ENCODE results near the gene RARB. TPM values are rescaled to one million over a fixed set of nuclear protein-coding genes. Genes with fewer than 3 reads are reported as not detected.
A peak's percentile ranks its signal among the peaks of the same experiment; 100 is the strongest.

The RARB gene
- total RNA-seq, 2 experiments from 2014 or later = not detected

DNA sequence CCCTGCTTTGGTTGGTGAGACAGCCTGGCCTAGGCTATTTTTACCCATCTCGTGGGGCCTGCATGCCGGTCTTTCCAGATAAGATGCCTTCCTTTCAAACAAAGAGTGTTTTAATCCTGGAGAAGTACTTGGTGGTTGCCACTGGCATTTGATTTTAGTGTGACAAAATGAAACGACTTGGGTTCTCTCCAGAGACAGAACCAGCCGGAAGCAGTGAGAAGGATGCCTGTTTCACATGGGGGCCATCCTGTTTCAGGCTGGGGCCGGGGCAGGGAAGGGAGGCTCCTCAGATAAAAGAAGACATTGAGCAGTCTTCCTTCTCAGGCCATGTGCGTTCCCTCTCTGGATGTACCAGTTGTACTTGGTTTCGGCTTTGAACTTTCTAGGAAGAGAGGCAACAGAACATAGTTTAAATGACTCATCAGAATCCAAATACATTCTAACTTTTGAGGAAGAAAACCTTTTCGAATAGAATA is 161.8 kb downstream of the RARB start:
- DNase-seq = no peak
- CTCF ChIA-PET = no interaction called here
- no peaks in the 10 kb centered on the region for H3K27me3 Mint-ChIP-seq
- POLR2A ChIA-PET = no interaction called here
- H3K4me3 Mint-ChIP-seq = no peak overlapping the region
- no peaks in the 10 kb centered on the region for H3K9me3 Mint-ChIP-seq
- H3K36me3 Mint-ChIP-seq (ENCODE audit: low read depth) = no peaks in the 10 kb centered on the region
- no peaks in the 10 kb centered on the region for H3K4me1 Mint-ChIP-seq
- no peak overlapping the region for H3K27ac Mint-ChIP-seq

DNA sequence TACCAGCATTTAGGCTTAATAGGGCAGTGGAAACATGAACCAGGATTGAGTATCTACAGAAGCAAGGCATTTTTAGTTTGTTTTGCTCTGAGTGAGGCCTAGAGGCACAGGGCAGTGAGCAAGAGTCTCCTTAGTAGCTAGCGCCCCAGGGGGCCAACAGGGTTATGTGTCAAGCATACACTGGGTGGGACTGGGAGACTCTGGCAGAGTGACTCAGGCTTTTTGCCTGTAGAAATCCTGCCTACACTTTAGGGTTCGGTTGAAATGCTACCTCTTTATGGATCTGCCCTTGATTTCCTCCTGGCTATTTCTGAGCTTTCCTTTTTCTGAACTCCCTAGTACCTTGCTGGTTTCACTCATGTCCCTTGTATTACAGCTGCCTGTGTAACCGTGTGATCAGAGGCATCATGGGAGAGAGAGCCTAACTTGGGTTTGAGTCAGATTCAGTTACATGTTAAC is 164.5 kb downstream of the RARB start:
- Mint-ChIP-seq H3K4me3 (no peak overlapping the region), H3K27me3 (no peaks in the 10 kb centered on the region)
- POLR2A ChIA-PET = no interaction called here

DNA sequence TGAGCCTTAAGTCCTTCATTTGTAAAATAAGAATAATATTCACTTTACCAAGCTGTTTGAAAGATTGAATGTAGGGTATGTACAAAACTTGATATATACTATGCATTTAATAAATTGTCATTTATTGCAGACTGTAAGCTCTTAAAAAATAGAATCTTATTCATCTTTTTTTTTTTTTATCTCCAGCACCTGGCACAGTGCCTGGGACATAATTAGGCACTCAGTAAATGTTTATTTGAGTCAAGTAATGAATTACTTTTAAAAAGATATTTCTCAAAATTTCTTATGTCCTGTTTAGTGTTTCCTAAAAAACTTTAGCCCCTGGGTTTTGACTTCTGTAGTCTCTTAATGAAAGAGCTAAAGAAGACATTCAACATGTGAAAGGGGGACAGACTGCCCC is 164.9 kb downstream of the RARB start:
- H3K4me3 Mint-ChIP-seq = no peak overlapping the region
- no peak overlapping the region for H3K27ac Mint-ChIP-seq
- H3K36me3 Mint-ChIP-seq (ENCODE audit: low read depth) = peaks cover 8% of the 10 kb centered on the region
- ChIA-PET CTCF (no interaction called here), POLR2A (no interaction called here)
- no peak for DNase-seq
- no peaks in the 10 kb centered on the region for H3K27me3 Mint-ChIP-seq
- H3K9me3 Mint-ChIP-seq = no peaks in the 10 kb centered on the region
- H3K4me1 Mint-ChIP-seq = no peaks in the 10 kb centered on the region

More for the DNA sequence above, 164.5 kb downstream of the RARB start:
- peaks cover 7% of the 10 kb centered on the region for H3K36me3 Mint-ChIP-seq (ENCODE audit: low read depth)
- DNase-seq = no peak
- no peaks in the 10 kb centered on the region for H3K4me1 Mint-ChIP-seq
- no peak overlapping the region for H3K27ac Mint-ChIP-seq
- CTCF ChIA-PET = no interaction called here
- no peaks in the 10 kb centered on the region for H3K9me3 Mint-ChIP-seq

DNA sequence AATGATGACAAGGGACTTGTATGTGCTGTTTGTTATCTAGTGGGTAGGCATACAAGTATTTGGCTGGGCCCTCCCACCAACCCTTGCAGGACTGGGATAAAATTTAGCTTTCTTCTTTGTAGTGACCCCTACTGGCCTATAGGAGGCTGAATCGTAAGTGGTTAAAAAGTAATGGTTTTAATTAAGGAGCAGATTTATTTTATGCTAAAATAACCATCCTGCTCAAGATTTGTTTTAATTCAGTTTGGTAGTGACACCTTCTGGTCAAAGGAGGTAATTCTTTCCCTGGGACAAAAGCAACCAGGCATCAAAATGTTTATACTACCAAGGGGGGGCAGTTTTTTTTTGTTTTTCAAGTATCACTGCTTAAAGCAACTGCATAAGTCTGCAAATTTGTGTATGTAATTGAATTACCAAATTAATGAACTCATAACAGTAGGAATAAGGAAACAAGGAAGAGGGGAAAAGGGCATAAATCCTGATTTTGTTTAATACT is 166.0 kb downstream of the RARB start:
- H3K27me3 Mint-ChIP-seq = no peaks in the 10 kb centered on the region
- H3K27ac Mint-ChIP-seq = no peak overlapping the region
- H3K9me3 Mint-ChIP-seq = no peaks in the 10 kb centered on the region
- ChIA-PET POLR2A (no interaction called here), CTCF (no interaction called here)
- H3K4me3 Mint-ChIP-seq = no peak overlapping the region
- no peaks in the 10 kb centered on the region for H3K4me1 Mint-ChIP-seq
- peak; percentile 23 for DNase-seq
- H3K36me3 Mint-ChIP-seq (ENCODE audit: low read depth) = peaks cover 15% of the 10 kb centered on the region

DNA sequence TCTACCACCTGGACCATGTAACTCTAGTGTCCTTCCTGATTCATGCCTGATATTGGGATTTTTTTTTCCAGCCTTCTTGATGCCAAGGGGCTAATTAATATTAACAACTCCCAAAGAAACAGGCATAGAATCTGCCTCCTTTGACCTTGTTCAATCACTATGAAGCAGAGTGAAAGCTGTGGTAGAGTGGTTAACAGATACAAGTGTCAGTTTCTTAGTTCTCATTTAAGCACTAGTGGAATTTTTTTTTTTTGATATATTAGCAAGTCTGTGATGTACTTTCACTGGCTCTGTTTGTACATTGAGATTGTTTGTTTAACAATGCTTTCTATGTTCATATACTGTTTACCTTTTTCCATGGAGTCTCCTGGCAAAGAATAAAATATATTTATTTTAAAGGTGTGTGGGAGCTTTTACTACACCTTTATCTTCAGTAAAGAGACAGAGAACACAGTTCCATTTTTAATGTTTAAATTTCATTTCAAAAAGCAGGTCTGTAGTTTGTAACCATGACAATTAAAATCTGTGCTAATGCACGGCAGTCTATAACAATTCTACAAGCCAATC is 169.6 kb downstream of the RARB start:
- DNase-seq = no peak
- no peak overlapping the region for H3K4me3 Mint-ChIP-seq
- H3K27ac Mint-ChIP-seq = no peak overlapping the region
- ChIA-PET POLR2A (no interaction called here), CTCF (no interaction called here)
- no peaks in the 10 kb centered on the region for H3K4me1 Mint-ChIP-seq
- peaks cover 30% of the 10 kb centered on the region for H3K36me3 Mint-ChIP-seq (ENCODE audit: low read depth)
- H3K27me3 Mint-ChIP-seq = no peaks in the 10 kb centered on the region
- no peaks in the 10 kb centered on the region for H3K9me3 Mint-ChIP-seq

DNA sequence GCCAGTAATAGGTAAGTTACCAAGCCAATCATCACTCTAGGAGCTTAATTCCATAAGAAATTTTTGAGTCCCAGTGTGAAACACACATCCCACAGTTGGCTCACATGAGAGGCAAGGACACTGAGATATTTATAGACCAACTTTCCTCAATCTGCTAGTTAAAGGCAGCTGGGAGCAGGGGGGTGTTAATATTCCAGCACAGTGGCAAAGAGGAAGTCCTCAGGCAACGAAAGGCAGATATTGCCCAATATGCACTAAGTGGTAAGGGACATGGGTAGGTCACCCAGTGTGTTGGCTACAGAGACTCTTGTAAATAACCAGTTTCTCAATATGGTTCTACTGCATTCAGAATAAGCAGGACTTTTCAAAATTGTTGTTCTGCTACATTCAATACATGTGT is 175.6 kb downstream of the RARB start:
- ChIA-PET CTCF (interaction anchor here (1.2 to 1.5 kb wide), 2 partner anchors 8 to 15 kb away, joined by 3 to 4 read pairs; no protein-coding TSS in a partner anchor), POLR2A (no interaction called here)
- DNase-seq = no peak
- peaks cover 2% of the 10 kb centered on the region for H3K4me1 Mint-ChIP-seq
- H3K4me3 Mint-ChIP-seq = no peak overlapping the region
- no peaks in the 10 kb centered on the region for H3K9me3 Mint-ChIP-seq
- no peak overlapping the region for H3K27ac Mint-ChIP-seq
- H3K27me3 Mint-ChIP-seq = no peaks in the 10 kb centered on the region
- peaks cover 45% of the 10 kb centered on the region for H3K36me3 Mint-ChIP-seq (ENCODE audit: low read depth)

DNA sequence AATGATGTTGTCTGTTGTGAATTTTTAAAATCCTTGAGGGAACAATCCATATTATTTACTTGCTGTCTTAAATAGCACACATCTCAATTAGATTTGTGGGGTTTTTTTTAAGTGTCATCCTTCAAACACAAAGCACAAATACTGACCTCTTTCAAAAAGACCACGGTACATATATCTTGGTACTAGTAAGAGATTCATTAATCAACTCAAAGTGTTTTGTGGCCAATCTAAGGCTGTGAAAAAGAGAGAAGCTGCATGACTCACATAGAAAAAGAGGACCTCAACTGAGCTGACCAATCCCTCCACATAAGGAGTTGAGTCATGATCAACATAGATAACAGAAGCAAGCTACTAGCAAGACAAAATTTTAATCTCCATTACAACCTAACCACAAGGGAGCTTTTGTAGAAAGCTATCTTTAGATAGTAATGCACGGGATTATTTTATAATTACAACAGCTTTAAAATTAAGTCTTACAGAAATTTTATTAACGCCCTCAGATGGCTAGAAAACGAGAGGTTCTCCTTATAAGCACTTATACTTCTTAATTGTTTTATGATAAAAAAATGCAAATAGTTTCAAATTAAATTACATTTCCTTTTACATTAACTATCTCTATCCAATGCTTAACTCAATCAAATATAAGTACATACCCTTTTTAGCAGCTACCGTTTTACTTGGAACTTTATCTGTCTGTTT is 176.2 kb downstream of the RARB start:
- POLR2A ChIA-PET = no interaction called here
- Mint-ChIP-seq H3K27me3 (no peaks in the 10 kb centered on the region), H3K36me3 (ENCODE audit: low read depth) (peaks cover 40% of the 10 kb centered on the region), H3K27ac (no peak overlapping the region), H3K9me3 (no peaks in the 10 kb centered on the region), H3K4me1 (peaks cover 2% of the 10 kb centered on the region), H3K4me3 (no peak overlapping the region)
- CTCF ChIA-PET = interaction anchor here (0.7 to 1.2 kb wide), 3 partner anchors 12 to 35 kb away, joined by 3 to 4 read pairs (median 3); no protein-coding TSS in a partner anchor
- no peak for DNase-seq

DNA sequence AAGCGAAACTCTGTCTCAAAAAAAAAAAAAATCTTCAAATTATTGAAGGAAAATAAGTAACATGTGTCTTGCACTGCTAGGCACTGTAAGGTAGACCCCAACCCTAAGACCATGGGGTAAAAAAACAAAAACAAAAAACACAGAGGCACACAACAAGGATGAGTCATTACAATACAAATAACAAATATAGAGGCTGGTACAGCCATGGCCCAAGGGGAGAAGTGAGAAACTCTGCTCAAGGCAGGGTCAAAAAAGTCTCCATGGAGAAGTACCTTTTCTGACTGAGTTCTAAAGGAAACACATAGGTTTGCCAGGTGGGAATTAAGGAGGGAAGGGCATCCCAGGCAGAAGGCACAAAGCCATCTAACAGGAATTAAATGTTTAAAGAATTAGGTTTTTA is 182.1 kb downstream of the RARB start:
- H3K27ac Mint-ChIP-seq = peak overlapping the region; percentile 50
- H3K9me3 Mint-ChIP-seq = no peaks in the 10 kb centered on the region
- H3K36me3 Mint-ChIP-seq (ENCODE audit: low read depth) = peaks cover 53% of the 10 kb centered on the region
- no peak overlapping the region for H3K4me3 Mint-ChIP-seq
- H3K4me1 Mint-ChIP-seq = peaks cover 18% of the 10 kb centered on the region
- no peaks in the 10 kb centered on the region for H3K27me3 Mint-ChIP-seq
- CTCF ChIA-PET = no interaction called here
- POLR2A ChIA-PET = no interaction called here
- no peak for DNase-seq

DNA sequence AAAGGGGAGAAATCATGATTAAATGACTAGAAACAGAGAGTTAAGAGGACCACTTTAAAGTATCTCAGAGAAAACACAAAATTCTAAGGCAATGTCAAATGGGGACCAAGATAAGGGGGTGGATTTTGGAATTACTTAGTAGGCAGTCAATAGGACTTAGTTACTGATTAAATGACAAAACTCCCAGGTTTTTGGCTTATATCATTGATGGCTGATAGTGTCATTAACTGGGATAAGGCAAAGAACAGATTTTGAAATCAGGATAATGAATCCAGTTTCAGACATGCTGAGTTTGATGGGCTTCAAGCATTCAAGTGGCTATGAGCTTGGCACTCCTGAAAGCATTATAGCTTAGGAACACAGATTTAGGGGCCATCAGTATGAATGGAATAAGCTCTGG is 182.7 kb downstream of the RARB start:
- DNase-seq = no peak
- Mint-ChIP-seq H3K27ac (no peak overlapping the region), H3K36me3 (ENCODE audit: low read depth) (peaks cover 51% of the 10 kb centered on the region), H3K4me3 (no peak overlapping the region), H3K4me1 (peaks cover 15% of the 10 kb centered on the region), H3K9me3 (no peaks in the 10 kb centered on the region), H3K27me3 (no peaks in the 10 kb centered on the region)
- ChIA-PET POLR2A (no interaction called here), CTCF (interaction anchor here (1.5 kb wide), 1 partner anchor 8 kb away, joined by 4 read pairs; no protein-coding TSS in a partner anchor)

DNA sequence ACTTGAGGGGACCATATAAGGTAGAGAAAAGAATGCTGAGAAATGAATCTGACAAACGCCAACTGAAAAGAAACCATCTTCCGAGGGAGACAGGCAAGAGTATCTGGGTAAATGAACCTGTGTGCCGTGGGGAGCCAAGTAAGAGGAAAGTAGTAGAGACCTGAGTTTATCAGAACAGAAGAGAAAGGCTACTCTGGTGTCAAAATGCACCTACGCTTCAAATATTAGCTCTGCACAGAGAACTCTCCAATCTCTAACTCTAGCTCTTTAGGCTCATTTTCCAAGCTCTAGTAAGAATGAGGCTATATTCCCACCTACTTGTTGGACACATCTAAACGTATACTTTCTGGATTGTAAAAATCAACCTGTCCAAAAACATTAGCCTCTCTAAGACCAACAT is 183.1 kb downstream of the RARB start:
- H3K4me1 Mint-ChIP-seq = peaks cover 15% of the 10 kb centered on the region
- H3K4me3 Mint-ChIP-seq = no peak overlapping the region
- CTCF ChIA-PET = interaction anchor here (1.5 kb wide), 1 partner anchor 8 kb away, joined by 4 read pairs; no protein-coding TSS in a partner anchor
- H3K36me3 Mint-ChIP-seq (ENCODE audit: low read depth) = peaks cover 49% of the 10 kb centered on the region
- no peak for DNase-seq
- POLR2A ChIA-PET = no interaction called here
- no peak overlapping the region for H3K27ac Mint-ChIP-seq
- H3K27me3 Mint-ChIP-seq = no peaks in the 10 kb centered on the region
- no peaks in the 10 kb centered on the region for H3K9me3 Mint-ChIP-seq

DNA sequence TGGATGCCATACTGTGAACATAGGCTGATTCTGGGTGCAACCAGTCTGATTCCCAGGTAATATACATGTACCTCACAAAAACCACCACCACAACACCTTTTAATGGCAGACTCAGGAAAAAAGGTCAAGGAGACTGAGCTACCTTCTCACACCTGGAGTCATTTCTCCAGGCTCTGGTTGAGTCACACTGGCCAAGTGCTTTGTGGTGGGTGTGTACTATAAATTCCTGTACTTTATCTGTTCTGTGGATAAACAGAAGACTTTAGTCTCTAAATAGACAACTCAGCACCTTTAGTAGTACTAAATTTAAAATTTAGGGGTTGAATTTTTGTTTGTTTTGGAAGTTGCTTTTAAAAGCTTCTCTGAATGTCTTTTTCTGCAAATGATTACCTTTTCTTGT is 190.0 kb downstream of the RARB start:
- Mint-ChIP-seq H3K27me3 (no peaks in the 10 kb centered on the region), H3K27ac (no peak overlapping the region), H3K4me1 (no peaks in the 10 kb centered on the region), H3K9me3 (no peaks in the 10 kb centered on the region), H3K4me3 (no peak overlapping the region), H3K36me3 (ENCODE audit: low read depth) (peaks cover 42% of the 10 kb centered on the region)
- ChIA-PET POLR2A (no interaction called here), CTCF (interaction anchor here (1.2 kb wide), 1 partner anchor 17 kb away, joined by 3 read pairs; no protein-coding TSS in a partner anchor)
- no peak for DNase-seq

DNA sequence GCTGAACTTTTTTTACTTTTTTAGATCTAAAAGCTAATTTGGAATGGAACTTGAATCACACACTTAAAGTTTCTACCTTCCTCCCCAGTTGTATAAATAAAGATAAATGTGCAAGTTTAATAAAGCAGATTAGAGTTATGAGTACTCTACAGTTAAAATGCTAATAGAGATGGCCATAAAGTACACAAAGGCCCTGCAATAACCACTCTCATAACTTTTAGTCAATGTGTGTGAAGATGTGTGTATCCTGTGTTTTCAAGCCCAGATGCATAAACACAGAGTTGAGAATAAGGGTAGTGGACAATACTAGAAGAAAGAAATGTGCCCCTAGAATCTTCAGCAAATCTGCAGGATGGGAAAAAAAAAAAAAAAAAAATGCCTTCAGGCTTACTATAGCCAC is 191.3 kb downstream of the RARB start:
- peaks cover 43% of the 10 kb centered on the region for H3K36me3 Mint-ChIP-seq (ENCODE audit: low read depth)
- H3K9me3 Mint-ChIP-seq = no peaks in the 10 kb centered on the region
- CTCF ChIA-PET = no interaction called here
- H3K4me1 Mint-ChIP-seq = no peaks in the 10 kb centered on the region
- no peak for DNase-seq
- POLR2A ChIA-PET = no interaction called here
- no peak overlapping the region for H3K27ac Mint-ChIP-seq
- H3K27me3 Mint-ChIP-seq = no peaks in the 10 kb centered on the region
- no peak overlapping the region for H3K4me3 Mint-ChIP-seq

DNA sequence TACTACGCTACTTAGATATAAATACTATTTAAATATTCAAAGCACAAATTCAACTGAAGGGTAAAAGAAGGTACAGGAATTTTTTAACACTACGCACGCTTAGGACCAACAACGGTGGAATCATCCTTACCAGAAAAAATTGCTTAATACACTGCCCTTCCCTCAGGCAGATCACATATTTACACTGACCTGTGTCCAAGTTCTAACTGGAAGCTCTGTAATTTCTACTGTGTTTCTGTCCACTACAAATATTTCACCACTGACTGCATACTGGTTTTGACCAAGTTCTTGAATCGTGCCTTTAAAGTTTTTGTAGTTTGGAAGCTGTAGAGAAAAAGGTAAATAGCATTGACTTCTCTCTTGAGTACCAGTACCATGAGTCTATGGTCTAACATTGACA is 192.4 kb downstream of the RARB start:
- H3K4me1 Mint-ChIP-seq = no peaks in the 10 kb centered on the region

More for the DNA sequence above, 192.4 kb downstream of the RARB start:
- ChIA-PET POLR2A (no interaction called here), CTCF (interaction anchor here (0.8 to 1.0 kb wide), 2 partner anchors 28 to 70 kb away, joined by 3 to 4 read pairs; no protein-coding TSS in a partner anchor)
- Mint-ChIP-seq H3K27me3 (no peaks in the 10 kb centered on the region), H3K27ac (no peak overlapping the region), H3K36me3 (ENCODE audit: low read depth) (peaks cover 49% of the 10 kb centered on the region), H3K4me3 (no peak overlapping the region), H3K9me3 (no peaks in the 10 kb centered on the region)
- DNase-seq = no peak
